T-helper 1 cell treated with Interleukin-12 subunit alpha and Interleukin-12 subunit beta and Interleukin-4 antibody, amounts not matched to agents 30 μg/mL and 1 μg/mL, for 36 hours (primary cell): ENCODE data around the gene MBIP.

Experiments used
- H3K27ac Mint-ChIP-seq: one replicate; pipeline ENCODE4 v1.8.0; 2021; ENCODE audit warnings: mild to moderate bottlenecking, mixed read lengths
- H3K27me3 Mint-ChIP-seq: one replicate; pipeline ENCODE4 v1.8.0; 2021; ENCODE audit warnings: low read depth, mixed read lengths
- H3K36me3 Mint-ChIP-seq: one replicate; pipeline ENCODE4 v1.8.0; 2021; ENCODE audit warnings: low read depth, mixed read lengths
- H3K4me1 Mint-ChIP-seq: one replicate; pipeline ENCODE4 v1.8.0; 2021; ENCODE audit warnings: low read depth, mixed read lengths
- H3K4me3 Mint-ChIP-seq: one replicate; pipeline ENCODE4 v1.8.0; 2021; ENCODE audit warnings: mild to moderate bottlenecking, moderate library complexity, mixed read lengths
- H3K9me3 Mint-ChIP-seq: one replicate; pipeline ENCODE4 v1.8.0; 2021; ENCODE audit warnings: mixed read lengths

Gene MBIP

GRCh38 chr14:36264595-36264994 lies 55.8 kb downstream of the MBIP start:
- Mint-ChIP-seq H3K4me1 (no peaks in the 10 kb centered on the region), H3K36me3 (no peaks in the 10 kb centered on the region), H3K9me3 (peaks cover 3% of the 10 kb centered on the region), H3K27me3 (peaks cover 4% of the 10 kb centered on the region), H3K4me3 (no peak overlapping the region), H3K27ac (no peak overlapping the region)

GRCh38 chr14:36264107-36264506 lies 56.3 kb downstream of the MBIP start:
- Mint-ChIP-seq H3K4me1 (no peaks in the 10 kb centered on the region), H3K4me3 (no peak overlapping the region)

GRCh38 chr14:36260970-36261640 lies 59.3 kb downstream of the MBIP start:
- Mint-ChIP-seq H3K36me3 (no peaks in the 10 kb centered on the region), H3K27ac (no peak overlapping the region), H3K4me1 (no peaks in the 10 kb centered on the region), H3K27me3 (peaks cover 4% of the 10 kb centered on the region), H3K4me3 (no peak overlapping the region), H3K9me3 (peaks cover 3% of the 10 kb centered on the region)

More at GRCh38 chr14:36264107-36264506, 56.3 kb downstream of the MBIP start:
- no peak overlapping the region for H3K27ac Mint-ChIP-seq
- H3K27me3 Mint-ChIP-seq = peaks cover 4% of the 10 kb centered on the region
- no peaks in the 10 kb centered on the region for H3K36me3 Mint-ChIP-seq
- H3K9me3 Mint-ChIP-seq = peaks cover 3% of the 10 kb centered on the region

- no peak overlapping the region for H3K27ac Mint-ChIP-seq
- H3K27me3 Mint-ChIP-seq = no peaks in the 10 kb centered on the region
- H3K9me3 Mint-ChIP-seq = no peaks in the 10 kb centered on the region
- H3K36me3 Mint-ChIP-seq = no peaks in the 10 kb centered on the region
- no peaks in the 10 kb centered on the region for H3K4me1 Mint-ChIP-seq
- no peak overlapping the region for H3K4me3 Mint-ChIP-seq
Measured at GRCh38 chr14:36258241-36258640, 62.2 kb downstream of the MBIP start.

- Mint-ChIP-seq H3K27me3 (no peaks in the 10 kb centered on the region), H3K27ac (no peak overlapping the region), H3K4me1 (no peaks in the 10 kb centered on the region), H3K36me3 (no peaks in the 10 kb centered on the region), H3K4me3 (no peak overlapping the region), H3K9me3 (no peaks in the 10 kb centered on the region)
Measured at GRCh38 chr14:36256126-36256801, 64.2 kb downstream of the MBIP start.

- peaks cover 3% of the 10 kb centered on the region for H3K9me3 Mint-ChIP-seq
- no peak overlapping the region for H3K27ac Mint-ChIP-seq
- no peaks in the 10 kb centered on the region for H3K4me1 Mint-ChIP-seq
- no peaks in the 10 kb centered on the region for H3K27me3 Mint-ChIP-seq
- no peaks in the 10 kb centered on the region for H3K36me3 Mint-ChIP-seq
- H3K4me3 Mint-ChIP-seq = no peak overlapping the region
Measured at GRCh38 chr14:36254020-36254624, 66.3 kb downstream of the MBIP start.
